Activated CD8-positive, alpha-beta memory T cell treated with anti-CD3 and anti-CD28 coated beads, Interleukin-2, amount 50 U/mL, for 4 hours (primary cell): ENCODE data around the gene CHD5.

Experiments used
- DNase-seq: peaks from one replicate; pipeline ENCODE4 v3.0.0-alpha.2; 2020

The CHD5 gene

DNA sequence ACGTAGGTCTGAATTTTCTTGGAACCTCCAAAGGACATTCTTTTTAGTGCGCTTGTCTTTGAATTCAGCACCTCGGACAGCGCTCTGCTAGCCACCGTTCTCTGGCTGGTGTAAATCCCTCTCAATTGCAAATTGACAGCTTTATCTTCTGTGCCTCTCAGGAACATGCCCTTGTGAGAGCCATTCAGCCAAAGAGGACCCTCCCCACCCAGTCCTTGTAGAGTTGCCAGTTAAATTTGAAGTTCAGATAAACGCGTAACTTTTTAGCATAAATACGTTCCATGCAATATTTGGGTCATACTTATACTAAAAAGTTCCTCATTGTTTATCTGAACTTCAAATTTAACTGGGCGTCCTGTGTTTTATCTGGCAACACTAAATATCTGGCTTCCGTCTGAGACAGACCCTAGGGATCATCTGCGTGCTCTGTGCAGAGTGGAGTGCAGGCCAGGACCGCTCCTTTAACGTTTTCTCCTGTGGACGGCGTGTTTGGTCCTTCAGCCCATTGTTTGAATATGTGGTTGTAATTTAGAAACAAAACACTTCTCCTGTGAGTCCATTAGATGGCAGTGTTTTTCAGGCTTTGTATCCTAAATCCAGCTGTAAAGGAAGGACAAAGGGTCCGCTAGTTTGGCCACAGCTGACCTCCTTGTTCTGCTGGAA lies 127.4 kb downstream of the CHD5 start:
- DNase-seq = peak; percentile 49
